HEK293T (cell line): Measurements from ENCODE around the gene CBX6.

Experiments used
- CTCF ChIA-PET: fragments of 350-600 bp; formaldehyde crosslinking; extraction: SDS; loops from one replicate; lab custom pipeline; 2021; ENCODE audit warnings: antibody characterized with exemption, inconsistent platforms; lab: Yijun Ruan, JAX
- POLR2A ChIA-PET: fragments of 350-600 bp; formaldehyde crosslinking; extraction: SDS; loops from one replicate; lab custom pipeline; 2020; ENCODE audit warnings: antibody characterized with exemption, inconsistent platforms; lab: Yijun Ruan, JAX
- DNase-seq: peaks from one replicate; pipeline ENCODE4 v3.0.0; 2012; ENCODE audit warnings: mixed read lengths; ENCODE audit errors: extremely low spot score
- ARNT ChIP-seq: fragments of 450-650 bp; IDR thresholded peaks from 2 replicates; pipeline ENCODE4 v1.6.1; 2017; ENCODE audit warnings: mild to moderate bottlenecking
- BHLHE40 ChIP-seq: fragments of 450-650 bp; IDR thresholded peaks from 2 replicates; pipeline ENCODE4 v1.6.1; 2016; ENCODE audit warnings: mild to moderate bottlenecking, moderate library complexity, borderline replicate concordance
- CTBP1 ChIP-seq: fragments of 450-650 bp; IDR thresholded peaks from 2 replicates; pipeline ENCODE4 v1.6.1; 2016; ENCODE audit warnings: borderline replicate concordance
- ELF4 ChIP-seq: fragments of 450-650 bp; IDR thresholded peaks from 2 replicates; pipeline ENCODE4 v1.6.1; 2017; ENCODE audit warnings: antibody characterized with exemption
- FOXA1 ChIP-seq: fragments of 450-650 bp; IDR thresholded peaks from 2 replicates; pipeline ENCODE4 v1.6.1; 2016; ENCODE audit warnings: mild to moderate bottlenecking
- FOXK2 ChIP-seq: fragments of 450-650 bp; IDR thresholded peaks from 2 replicates; pipeline ENCODE4 v1.6.1; 2016; ENCODE audit warnings: mild to moderate bottlenecking
- FOXM1 ChIP-seq: fragments of 450-650 bp; IDR thresholded peaks from 2 replicates; pipeline ENCODE4 v1.6.1; 2017; ENCODE audit warnings: mild to moderate bottlenecking, borderline replicate concordance
- HDGF ChIP-seq: fragments of 450-650 bp; IDR thresholded peaks from 2 replicates; pipeline ENCODE4 v1.6.1; 2017; ENCODE audit warnings: antibody characterized with exemption, borderline replicate concordance
- L3MBTL2 ChIP-seq: fragments of 450-650 bp; conservative IDR thresholded peaks from 2 replicates; pipeline ENCODE4 v1.6.1; 2016; ENCODE audit warnings: mild to moderate bottlenecking
- LEF1 ChIP-seq: fragments of 450-650 bp; IDR thresholded peaks from 2 replicates; pipeline ENCODE4 v1.6.1; 2017; ENCODE audit warnings: mild to moderate bottlenecking, borderline replicate concordance
- NFRKB ChIP-seq: fragments of 450-650 bp; IDR thresholded peaks from 2 replicates; pipeline ENCODE4 v1.6.1; 2016; ENCODE audit warnings: mild to moderate bottlenecking, moderate library complexity
- SP1 ChIP-seq: fragments of 450-650 bp; IDR thresholded peaks from 2 replicates; pipeline ENCODE4 v1.6.1; 2017
- SUZ12 ChIP-seq: fragments of 450-650 bp; IDR thresholded peaks from 2 replicates; pipeline ENCODE4 v1.6.1; 2016; ENCODE audit warnings: mild to moderate bottlenecking
- TARDBP ChIP-seq: fragments of 450-650 bp; IDR thresholded peaks from 2 replicates; pipeline ENCODE4 v1.6.1; 2016
- ZNF384 ChIP-seq: fragments of 450-650 bp; IDR thresholded peaks from 2 replicates; pipeline ENCODE4 v1.6.1; 2016
- TF ChIP-seq, protein P1 (sequence below): fragments of 450-650 bp; IDR thresholded peaks from 2 replicates; pipeline ENCODE4 v1.6.1; 2016

CBX6 gene

DNA sequence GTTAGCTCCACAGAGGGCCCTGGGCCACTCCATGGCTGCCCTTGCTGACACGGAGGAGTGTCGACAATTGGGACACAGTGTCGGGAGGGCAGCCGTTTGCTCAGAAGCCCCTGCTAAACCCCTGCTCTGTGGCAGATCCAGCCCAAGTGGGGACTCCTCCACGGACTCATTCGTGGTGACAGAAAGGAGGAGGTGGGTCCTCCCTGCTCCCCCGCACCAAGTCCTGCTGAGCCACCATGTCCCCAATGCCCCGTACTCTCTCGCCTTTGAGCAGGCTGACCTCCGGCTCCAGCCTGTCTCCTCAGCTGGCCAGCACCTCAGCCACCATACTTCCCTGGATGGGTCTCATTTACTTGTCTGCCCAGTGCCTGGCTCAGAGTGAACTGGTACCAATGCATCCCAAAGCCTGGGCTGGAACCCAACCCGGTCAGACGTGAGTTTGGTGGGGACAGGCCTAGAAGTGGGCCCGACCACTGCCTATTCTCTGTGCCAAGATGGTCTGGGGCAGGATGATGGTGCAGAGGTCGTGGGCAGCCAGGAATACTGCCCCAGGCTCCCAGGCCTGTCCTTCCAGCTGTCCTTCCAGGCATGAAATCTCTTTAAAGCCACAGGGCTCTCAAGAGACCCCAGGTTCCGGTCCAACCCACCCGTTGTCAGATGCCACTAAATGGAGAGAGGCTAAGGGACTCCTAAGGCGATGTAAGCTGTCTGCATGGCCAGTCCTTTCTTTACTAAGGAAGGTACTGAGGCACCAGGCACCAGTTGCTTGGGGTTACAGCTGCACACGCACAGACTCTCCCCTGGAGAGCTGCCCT is 4.3 kb downstream of the CBX6 start:
- TF ChIP-seq HDGF (no peak), ZNF384 (no peak)
- CTCF ChIA-PET = interaction anchor here (1.5 kb wide), 1 partner anchor 99 kb away, joined by 9 read pairs; no protein-coding TSS in a partner anchor
- DNase-seq = no peak
- POLR2A ChIA-PET = no interaction called here

DNA sequence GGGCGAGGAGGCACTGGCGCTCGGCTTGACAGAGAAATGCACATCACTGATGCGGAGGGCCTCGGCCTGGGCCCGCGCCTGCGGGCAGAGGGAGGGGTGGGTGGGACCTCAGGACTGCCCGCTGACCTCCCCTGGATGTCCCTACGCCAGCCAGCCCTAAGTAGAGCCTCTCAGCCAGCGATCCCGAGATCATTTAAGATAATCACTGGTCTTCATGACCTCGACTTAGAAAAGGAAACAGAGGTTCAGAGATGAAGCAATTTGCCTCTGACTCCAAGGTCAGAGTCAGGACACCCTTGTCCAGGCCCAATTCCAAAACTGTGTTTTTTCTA is 4.9 kb downstream of the CBX6 start:
- TF ChIP-seq CTBP1 (no peak), L3MBTL2 (no peak), ELF4 (no peak), SP1 (no peak), BHLHE40 (no peak), SUZ12 (no peak), FOXK2 (no peak), LEF1 (no peak), FOXA1 (no peak), ARNT (no peak), TARDBP (no peak), HDGF (no peak), FOXM1 (no peak), NFRKB (no peak)
- TF ChIP-seq, protein P1, sequence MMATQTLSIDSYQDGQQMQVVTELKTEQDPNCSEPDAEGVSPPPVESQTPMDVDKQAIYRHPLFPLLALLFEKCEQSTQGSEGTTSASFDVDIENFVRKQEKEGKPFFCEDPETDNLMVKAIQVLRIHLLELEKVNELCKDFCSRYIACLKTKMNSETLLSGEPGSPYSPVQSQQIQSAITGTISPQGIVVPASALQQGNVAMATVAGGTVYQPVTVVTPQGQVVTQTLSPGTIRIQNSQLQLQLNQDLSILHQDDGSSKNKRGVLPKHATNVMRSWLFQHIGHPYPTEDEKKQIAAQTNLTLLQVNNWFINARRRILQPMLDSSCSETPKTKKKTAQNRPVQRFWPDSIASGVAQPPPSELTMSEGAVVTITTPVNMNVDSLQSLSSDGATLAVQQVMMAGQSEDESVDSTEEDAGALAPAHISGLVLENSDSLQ = no peak
- ChIA-PET CTCF (no interaction called here), POLR2A (no interaction called here)
- no peak for DNase-seq

GRCh38 chr22:38866399-38867123 is 5.5 kb downstream of the CBX6 start:
- TF ChIP-seq CTBP1 = no peak
- no peak for TF ChIP-seq SP1
- TF ChIP-seq BHLHE40 = no peak
- no peak for TF ChIP-seq HDGF
- TF ChIP-seq ZNF384 = no peak
- TF ChIP-seq ELF4 = no peak
- TF ChIP-seq ARNT = no peak
- no peak for TF ChIP-seq FOXM1
- TF ChIP-seq, protein P1 = no peak
- TF ChIP-seq L3MBTL2 = no peak
- no peak for TF ChIP-seq TARDBP
- no peak for TF ChIP-seq LEF1
- TF ChIP-seq FOXA1 = no peak
- TF ChIP-seq SUZ12 = no peak
- no peak for TF ChIP-seq NFRKB
- TF ChIP-seq FOXK2 = no peak
- CTCF ChIA-PET = no interaction called here
- no peak for DNase-seq
- POLR2A ChIA-PET = interaction anchor here (0.5 kb wide), 1 partner anchor 247 kb away, joined by 4 read pairs; no protein-coding TSS in a partner anchor

DNA sequence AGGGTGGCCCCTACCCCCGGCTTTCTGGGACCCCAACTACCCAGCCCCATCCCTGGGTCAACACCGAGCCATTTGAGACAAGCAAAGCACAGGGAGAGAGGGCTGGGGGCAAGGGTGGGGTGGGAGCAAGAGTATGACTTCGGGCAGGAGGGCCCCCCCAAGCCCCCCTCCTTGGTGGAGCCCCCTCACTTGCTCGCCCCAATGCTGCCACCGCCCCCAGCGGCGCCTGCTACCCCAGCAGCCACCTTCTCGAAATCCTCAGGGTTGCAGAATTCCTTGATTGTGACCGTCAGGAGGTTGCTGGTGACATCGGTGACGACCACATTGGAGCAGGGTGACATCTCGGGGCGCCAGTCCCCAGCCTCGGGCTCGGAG is 6.0 kb downstream of the CBX6 start:
- DNase-seq = no peak
- no peak for TF ChIP-seq FOXK2
- TF ChIP-seq FOXA1 = no peak
- TF ChIP-seq FOXM1 = no peak
- TF ChIP-seq, protein P1 = no peak
- TF ChIP-seq SUZ12 = no peak
- POLR2A ChIA-PET = interaction anchor here (0.5 kb wide), 1 partner anchor 248 kb away, joined by 4 read pairs; no protein-coding TSS in a partner anchor
- CTCF ChIA-PET = no interaction called here

GRCh38 chr22:38865201-38866023 is 6.6 kb downstream of the CBX6 start:
- no peak for TF ChIP-seq BHLHE40
- TF ChIP-seq CTBP1 = no peak
- no peak for TF ChIP-seq NFRKB
- TF ChIP-seq, protein P1 = no peak
- no peak for TF ChIP-seq ELF4
- no peak for TF ChIP-seq FOXA1
- no peak for TF ChIP-seq FOXM1
- no peak for TF ChIP-seq LEF1
- TF ChIP-seq SP1 = no peak
- TF ChIP-seq HDGF = no peak
- no peak for TF ChIP-seq SUZ12
- no peak for TF ChIP-seq L3MBTL2
- no peak for TF ChIP-seq TARDBP
- no peak for TF ChIP-seq ZNF384
- TF ChIP-seq FOXK2 = no peak
- no peak for TF ChIP-seq ARNT
- POLR2A ChIA-PET = interaction anchor here (0.5 to 1.4 kb wide), 3 partner anchors 29 to 248 kb away, joined by 3 to 4 read pairs (median 4); no protein-coding TSS in a partner anchor
- no peak for DNase-seq
- CTCF ChIA-PET = no interaction called here
